ENCODE data around the gene ASB3.

GRCh38 chr2:53672881-53673522, 113.8 kb downstream of the ASB3 start:
- TF ChIP-seq CTCF (conservative IDR thresholded peaks at IDR 0.05; ENCODE audit: low read length) (no peak), EZH2phosphoT487 (IDR thresholded peaks at IDR 0.05; ENCODE audit: borderline replicate concordance, low read depth, low read length) (no peak)

Data from OCI-LY7 (cell line).